Stimulated activated CD4-positive, alpha-beta T cell treated with anti-CD3 and anti-CD28 coated beads, Interleukin-12 subunit alpha, Interleukin-12 subunit beta, amount 100 ng/mL, for 4 hours (primary cell): ENCODE results near the gene SLC38A2.

Experiments
- DNase-seq: peaks from one replicate; pipeline ENCODE4 v3.0.0-alpha.2; 2020

The SLC38A2 gene

DNA sequence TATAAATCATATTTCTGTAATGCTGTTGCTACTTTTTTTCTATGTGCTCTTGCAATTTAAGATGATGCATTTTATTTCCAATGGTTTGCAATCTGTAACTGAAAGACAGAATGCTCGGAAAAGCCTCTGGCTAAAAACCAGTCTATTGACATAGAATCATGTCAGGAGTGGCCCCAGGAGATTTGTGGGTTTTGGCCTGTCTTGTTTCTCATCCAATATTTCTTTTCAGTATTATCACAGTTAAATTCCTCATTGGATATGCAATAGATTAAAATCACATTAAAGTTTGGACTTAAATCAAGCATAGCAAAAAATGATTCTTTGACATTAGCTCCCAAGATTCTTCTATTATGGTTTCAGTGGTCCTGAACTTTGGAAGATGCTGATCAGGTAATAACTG is 19.1 kb upstream of the SLC38A2 start:
- DNase-seq, result no peak

DNA sequence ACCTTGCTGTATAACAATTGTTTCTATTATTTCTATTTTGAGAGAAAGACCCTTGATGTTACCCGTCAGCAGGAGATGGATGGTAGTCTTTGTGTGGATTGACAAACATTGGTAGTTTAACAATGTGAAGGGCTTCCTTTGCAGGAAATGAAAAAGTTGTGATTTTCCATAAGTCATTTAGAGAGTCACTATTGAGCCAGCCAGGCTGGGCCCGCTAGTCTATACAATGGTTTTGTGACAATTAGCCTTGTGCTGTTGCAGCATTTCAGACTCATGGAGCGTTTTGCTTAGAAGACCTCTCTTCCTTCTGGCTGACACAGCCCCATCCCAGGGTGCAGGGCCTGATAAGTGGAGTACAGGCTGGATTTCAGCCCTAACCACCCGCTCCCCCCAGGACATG is 18.3 kb upstream of the SLC38A2 start:
- no peak for DNase-seq

DNA sequence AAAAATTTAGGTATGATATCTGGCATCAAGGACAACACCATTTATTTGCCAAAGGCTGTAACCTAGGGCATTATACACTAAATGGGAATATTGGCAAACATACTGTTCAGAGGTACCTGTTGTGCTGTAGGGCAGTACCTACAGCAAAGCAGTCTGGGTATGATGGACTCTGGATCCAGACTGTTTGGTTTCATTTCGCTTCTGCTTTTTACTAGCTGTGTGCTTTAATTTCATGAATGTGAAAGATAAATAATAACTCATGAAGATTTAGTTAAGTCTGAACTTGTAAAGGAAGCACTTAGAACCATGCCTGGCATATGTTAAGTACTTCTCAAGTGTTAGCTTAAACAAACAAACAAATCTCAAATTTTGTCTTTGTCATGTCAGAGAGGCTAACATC is 17.7 kb upstream of the SLC38A2 start:
- DNase-seq, result no peak

DNA sequence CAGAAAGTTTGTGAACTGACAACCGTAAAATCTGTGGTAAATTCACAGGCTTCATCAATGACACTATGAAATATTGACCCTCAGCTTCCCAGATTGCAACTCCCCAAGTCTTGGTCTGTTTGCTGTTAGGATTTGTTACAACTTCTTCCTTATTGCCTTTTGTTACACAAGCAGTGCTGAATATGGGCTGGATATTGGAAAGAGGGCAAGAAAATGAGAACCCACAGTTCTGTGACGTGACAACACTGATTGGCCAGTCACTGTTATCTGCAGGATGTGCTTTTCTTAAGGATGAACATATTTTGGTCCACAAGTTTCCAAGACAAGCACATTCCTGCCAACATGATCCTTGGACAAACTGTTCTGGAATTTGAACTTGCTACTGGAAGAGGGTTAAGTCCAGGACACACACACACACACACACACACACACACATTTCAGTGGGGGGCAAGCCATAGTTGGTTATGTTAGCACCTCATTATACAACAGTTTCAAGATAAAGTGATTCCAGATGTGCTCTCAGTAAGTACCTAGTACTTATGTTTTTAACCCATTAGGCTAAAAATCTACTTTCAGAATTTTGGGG is 16.6 kb upstream of the SLC38A2 start:
- no peak for DNase-seq

DNA sequence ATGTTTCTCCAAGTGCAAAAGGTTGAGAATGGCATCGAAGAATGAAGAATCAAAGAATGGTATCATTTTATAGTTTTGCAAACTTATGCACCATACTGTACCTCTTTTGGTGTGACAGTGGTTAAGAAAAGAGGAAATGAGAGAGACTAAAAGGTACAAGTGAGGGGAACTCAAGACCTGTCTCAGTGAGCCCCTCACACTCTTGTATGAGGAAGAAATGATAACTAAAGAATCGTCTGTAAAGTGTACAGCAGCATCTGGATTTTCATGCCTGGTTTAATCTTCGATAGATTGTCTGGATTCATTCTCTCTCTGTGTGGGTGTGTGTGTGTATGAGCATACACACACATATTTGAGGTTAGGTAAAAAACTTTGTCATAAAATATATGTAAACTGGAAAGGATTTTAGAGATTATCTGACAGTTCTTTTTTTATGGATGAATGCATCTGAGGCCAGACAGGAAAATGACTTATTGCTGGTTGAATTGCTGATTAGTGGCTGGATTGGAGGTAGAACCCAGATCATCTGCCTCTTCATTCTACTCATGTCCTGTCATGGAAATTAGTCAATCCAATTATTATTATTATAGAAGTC is 16.0 kb upstream of the SLC38A2 start:
- no peak for DNase-seq

DNA sequence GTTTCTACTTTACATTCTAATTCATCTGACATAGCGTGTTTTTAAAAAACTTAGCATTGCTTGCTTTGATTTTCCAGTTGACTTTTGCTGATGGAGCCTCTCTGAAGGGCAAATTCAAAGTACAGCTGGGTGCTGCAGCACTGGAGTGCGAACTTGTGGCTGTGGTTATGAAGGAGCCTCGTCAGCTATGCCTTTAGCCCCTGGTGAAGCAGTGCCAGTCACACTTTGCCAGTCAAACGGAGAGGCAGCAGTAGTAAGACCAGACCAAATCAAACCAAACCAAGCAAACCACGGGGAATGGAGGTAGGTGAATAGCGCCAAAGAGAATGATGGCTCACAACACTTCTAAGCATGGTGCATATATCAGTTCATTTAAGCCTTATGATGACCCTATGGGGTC is 15.1 kb upstream of the SLC38A2 start:
- DNase-seq, result no peak

DNA sequence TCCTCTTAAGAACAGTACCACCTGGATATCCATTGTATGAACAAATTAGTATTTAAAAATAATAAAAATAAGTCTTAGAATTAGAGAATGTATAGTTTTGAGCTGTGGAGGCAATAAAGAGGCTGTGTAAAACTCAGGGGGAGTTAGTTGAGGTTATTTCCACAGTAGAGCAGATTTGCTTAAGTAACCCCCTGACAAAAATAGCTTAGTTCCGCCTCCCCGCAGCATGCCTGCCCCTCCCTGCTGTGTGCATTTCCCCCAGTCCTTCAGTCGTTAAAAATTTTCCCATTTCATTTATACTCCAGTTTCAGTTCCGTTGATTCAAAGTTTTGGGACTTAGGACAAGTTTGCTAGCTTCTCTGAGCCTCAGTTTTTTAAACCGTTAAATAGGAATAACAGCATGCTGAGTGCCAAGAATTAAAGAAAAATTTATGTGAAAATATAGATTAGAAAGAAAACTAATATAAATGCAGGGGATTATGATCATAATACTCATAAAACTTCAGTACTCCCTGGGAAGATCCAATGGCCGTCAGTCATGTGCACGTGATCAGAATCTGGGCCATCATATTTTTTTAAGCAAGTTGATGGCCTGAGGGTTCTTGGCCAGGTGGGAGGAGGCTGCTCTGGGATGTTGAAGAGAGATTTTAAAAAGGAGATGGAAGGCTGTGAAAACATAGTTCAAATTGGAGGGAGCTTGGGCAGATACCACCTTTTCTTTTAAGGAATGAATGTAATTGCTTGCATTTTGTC is 14.5 kb upstream of the SLC38A2 start:
- no peak for DNase-seq

DNA sequence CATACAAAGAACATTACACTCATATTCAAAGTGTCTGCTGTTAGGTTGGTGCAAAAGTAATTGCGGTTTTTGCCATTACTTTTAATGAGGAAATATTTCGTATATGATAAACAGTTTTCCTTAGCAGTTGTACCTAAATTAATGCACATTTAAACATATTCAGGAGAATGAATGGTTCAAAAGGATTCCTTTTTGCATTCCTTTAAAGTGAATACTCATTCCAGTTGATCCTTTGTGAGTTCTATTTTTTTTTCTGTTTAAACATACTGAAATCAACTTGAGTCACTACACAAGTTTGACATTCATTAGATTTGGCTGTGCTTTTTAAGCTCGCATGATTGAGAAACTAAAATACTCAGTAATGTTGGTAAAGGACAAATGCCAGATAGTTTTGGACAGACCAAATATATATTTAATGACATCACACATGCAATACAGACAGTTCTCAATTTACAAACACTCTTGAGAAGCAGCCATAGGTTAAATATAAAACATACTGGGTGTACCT is 13.8 kb upstream of the SLC38A2 start:
- DNase-seq, result no peak

DNA sequence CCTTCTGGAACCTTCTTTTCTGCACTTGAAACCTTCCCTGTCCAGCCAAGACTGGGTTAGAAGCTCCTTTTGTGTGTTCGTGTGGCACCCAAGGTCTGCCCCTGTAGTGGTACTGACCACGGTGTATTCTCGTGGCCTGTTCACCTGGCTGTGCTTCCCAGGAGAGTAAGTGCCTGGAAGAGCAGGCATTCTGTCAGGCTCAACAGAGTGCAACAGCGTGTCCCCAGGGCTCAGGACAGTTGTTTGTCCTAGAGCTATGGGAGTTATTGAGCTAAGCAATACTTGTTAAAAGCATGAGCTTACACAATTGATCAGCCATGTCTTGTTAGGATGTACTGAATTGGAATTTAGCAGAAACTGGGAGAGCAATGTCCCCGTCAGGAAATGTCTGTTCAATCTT is 12.9 kb upstream of the SLC38A2 start:
- DNase-seq, result no peak

DNA sequence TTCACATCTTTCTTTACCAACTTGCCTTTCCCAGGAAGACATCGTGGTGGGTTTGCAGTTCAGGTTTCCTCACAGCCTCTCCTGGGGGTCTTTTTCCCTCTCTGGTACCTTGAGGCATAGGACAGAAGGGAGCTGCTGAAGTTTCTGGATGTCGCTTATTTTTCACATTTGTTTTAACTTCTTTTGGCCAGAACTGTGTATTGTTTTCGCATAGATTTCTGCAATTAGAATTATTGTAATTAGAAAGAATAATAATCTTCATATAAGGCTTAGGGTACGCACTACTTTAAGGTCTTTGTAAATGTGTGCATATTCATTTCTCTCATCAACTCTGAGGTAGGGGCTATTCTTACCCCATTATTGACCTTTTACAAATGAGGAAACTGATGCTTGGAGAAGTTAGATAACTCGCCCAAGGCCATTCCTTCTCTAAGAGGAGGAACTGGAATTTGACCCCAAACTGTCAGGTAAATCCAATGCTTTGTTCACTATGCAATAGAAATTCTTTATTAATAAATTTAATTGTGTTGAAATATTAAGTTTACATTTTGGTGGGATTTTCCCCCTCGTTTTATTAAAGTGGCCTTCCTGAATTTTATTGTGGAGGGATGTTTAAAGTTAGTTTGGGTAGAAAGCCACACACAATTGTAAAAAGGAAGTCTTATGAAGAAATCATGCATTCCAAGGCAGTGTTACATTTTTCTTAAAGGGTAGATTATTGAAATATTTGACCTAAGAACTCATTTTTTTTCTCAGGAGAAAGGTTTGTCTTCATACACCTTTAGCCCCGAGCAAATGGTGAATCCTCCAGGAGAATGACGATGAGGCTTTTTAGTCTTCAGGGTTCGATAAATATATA is 12.1 kb upstream of the SLC38A2 start:
- no peak for DNase-seq

DNA sequence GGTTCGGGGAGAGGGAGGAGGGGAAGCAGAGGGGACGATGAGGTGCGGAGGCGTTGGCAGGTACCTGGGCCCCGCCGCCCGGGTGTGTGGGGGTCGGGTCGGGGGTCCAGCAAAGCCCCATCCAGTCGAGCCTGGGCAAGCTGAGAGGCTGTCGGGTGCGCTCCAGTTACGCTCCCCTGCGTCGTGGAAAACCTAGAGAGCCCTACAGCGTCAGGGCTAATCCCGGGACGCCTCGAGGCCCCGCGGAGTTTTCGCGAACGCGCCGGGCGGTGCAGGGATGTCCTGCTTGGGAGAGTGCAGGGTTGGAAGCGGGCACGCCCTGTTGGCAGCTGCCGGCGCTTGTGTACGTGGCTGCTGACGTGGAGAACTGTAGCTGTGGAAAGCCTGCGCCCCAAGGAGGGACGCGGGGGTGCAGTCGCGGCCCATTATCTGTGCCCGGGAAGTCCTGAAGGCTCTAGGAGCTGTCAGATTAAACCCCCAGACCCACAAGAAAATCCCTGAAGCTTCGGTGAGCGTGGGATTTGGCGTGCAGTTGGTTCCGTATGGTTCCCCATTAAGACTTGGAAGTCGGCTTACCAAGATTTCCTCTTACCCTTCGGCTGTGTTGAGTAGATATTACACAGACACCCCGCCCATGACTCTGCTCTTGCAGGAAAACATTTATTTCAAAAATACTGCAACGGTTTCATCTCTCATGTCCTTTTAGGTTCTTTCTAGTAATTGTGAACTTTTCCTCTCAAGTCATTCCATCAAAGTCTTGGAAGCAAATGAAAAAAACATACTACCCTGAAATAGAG is 11.3 kb upstream of the SLC38A2 start:
- peak; percentile 56 for DNase-seq

DNA sequence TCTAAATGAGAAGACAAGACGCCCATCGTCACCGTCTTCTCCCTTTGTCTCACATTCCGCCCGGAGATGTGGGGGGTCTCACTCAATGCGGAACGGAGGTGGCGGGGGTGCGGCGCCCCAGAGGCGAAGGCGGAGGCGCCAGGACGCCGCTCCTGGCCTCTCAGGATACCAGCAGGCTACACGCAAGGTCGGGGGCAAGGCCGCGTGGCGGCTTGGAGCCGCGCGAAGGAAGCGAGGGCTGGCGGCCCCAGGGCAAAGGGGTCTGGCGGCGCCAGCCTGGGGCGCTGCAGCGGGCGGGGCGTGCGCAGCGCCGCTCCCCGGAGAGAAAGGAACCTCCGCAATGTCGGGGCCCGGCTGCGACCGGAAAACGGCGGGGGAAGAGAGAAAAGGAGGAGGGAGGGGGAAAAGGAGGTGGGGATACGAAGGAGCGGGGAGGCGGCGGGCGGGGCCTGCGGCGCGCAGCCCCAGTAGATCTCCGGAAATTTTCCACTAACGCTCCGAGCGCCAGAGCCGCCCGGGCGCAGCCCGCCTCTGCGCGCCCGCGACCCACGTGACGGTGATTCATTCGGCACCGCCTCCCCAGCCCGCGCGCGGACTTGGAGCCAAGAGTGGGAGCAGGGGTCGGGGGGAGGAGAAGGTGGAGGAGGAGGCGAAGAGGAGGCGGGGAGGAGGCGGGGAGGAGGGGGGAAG is 10.5 kb upstream of the SLC38A2 start:
- peak; percentile 91 for DNase-seq

DNA sequence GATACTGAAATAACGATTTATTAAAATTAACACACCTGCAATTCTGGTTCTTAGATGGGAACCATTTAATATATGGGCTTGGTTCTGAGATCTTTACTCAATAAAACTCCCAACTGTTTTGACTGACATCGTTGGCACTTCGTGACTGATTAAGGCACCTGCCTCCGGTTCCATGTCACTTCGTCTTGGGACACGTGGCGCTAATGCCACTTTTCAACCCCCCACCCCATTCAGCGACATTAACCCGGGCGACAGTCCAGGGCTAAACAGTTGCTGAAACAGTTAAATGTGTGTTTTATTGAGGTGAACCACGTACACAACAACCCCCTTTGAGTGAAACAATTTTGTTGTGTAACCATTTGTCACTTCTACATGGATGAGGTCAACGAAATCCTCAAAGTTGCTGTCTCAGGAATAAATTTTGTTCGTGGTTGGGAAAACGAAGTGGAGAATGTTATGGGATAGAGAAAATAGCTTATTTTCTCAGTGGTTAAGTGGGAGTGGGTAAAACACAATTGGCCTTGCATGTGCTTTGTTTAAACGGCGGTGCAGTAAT is 9.9 kb upstream of the SLC38A2 start:
- no peak for DNase-seq

DNA sequence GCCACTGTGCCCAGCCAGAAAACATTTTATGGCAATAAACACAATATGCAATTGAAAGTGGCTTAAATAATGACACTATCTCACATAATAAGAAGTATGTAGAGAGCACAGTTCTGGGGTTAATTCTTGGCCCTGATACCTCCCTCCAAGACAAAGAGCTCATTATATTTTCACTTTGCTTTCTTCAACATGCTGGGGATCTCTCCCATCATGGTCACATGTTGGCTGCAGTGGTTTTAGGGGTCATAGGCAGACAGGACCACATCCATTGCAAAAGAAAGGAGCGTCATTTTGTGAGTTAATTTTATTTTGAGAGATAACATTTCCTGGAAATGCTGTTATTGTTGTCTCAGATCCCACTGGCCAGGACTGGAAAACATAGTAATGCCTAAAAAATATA is 8.3 kb upstream of the SLC38A2 start:
- DNase-seq, result no peak

DNA sequence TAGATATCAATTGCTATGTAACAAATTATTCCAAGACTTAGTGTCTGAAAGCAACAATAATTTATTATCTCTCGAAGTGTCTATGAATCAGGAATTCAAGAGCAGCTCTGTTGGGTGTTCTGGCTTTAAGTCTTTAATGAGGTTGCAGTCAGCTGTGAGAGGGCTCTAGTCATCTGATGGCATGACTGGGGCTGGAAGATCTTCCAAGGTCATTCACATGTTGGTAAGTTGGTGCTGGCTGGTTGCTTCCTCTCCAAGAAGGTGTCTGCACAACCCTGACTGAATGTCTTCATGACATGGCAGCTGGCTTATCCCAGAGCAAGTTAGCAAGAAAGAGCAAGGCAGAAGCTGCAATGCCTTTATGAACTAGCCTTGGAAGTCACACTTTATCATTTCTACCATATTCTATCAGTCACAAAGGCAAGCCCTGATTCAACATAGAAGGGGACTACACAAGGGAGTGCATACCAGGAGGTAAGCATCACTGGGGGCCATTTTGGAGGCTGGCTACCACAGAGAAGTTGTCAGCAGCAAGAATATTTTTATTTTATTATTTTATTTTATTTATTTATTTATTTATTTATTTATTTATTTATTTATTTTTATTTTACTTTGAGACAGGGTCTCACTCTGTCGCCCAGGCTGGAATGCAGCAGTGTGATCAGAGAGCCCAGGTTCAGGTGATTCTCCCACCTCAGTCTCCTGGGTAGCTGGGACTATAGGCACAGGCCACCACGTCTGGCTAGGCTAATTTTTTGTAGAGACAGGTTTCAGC is 7.6 kb upstream of the SLC38A2 start:
- DNase-seq, result no peak

DNA sequence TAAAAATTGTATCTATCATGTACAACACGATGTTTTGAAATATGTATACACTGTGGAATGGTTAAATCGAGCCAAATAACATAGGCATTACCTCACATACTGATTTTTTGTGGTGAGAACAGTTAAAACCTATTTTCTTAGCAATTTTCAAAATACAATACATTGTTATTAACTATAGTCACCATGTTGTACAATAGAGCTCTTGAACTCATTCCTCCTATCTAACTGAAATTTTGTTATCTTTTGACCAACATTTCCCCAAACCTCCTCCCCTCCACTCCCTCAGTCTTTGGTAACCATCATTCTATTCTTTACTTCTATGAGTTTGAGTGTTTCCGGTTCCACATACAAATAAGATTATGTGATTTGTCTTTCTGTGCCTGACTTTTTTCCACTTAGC is 6.8 kb upstream of the SLC38A2 start:
- no peak for DNase-seq

DNA sequence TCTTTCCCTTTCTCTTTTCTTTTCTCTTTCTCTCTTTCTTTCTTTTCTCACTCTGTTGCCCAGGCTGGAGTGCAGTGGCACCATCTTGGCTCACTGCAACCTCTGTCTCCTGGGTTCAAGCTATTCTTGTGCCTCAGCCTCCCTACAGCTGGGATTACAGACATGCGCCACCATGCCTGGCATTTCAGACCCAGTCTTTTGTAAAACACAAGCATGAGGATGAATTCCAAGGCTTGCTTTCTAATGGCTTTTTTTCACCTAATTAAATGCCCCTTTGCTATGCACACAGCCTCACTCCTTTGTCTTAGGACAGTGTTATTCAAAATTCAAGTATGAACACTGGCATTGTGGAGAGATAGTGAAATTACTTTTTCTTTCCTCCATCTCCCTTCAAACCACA is 6.0 kb upstream of the SLC38A2 start:
- no peak for DNase-seq

DNA sequence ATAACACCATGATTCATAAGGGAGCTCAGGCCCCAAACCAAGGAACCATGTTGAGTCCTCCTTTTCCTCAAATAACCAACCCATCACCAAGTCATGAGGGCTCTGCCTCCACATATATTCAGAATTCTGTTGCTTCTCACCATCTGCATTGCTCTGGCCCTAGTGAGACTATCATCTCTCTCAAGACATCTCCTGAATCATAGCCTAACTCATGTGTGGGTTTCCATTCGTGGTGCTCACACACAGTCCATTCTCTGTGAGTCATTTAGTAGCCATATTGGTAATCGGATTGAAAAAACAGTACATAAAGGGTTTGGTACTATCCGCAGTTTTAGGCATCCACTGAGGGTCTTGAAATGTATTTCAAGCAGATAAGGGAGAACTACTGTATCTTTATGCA is 5.1 kb upstream of the SLC38A2 start:
- DNase-seq, result no peak

DNA sequence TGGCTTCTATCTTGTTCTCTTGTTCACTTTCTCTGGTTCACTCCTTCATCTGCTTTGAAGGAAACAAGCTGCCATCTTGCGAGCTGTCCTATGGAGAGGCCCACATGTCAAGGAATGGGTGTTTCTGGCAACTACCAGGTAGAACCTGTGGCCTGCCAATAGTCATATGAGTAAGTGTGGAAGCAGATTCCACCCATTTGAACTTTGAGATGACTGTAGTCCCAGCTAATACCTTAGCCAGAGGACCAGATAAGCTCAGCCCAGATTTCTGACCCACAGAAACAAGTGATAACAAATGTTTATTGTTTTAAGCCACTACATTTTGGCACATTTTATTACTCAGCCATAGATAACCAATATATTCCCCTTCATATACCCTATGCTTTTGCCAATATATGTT is 4.0 kb upstream of the SLC38A2 start:
- DNase-seq, result no peak

DNA sequence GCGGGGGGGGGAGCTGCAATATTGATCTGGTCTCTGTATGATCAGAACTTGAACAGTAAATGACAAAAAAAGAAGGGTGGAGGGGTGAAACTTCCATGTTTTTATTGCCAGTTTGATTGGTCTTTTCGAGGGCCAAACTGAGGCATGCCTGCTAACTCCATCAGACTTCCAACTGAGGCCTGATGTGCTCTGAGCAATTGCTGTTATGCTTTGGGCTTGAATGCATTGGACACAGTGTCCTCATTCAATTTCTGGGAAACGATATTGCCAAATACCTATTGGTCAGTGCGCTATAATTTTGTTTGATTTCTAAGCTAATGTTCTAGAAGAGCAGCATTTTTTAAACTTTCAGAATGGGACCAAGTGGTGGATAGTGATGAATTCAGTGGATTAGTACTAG is 2.1 kb upstream of the SLC38A2 start:
- DNase-seq, result no peak

DNA sequence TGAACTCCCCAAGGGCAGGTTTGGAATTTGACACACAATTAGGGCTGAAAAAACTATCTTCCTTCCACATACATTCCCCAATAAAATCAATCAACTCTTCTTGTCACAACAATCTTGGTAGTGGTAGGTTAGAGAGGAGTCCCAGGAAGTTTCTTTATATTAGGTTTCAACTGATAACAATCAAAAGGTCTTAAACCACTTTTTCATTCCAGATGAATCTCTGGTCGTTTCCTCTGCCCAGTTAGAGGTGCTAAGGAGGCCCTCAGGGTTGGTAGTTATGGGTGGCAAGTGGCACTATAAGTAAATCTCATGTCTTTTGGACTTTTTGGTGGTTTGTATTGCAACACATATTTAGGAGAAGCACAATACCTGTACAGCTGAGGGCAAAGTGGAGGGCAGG is 1.7 kb upstream of the SLC38A2 start:
- DNase-seq, result no peak
